ENCODE data around the gene SFMBT2. TPM values are rescaled to one million over a fixed set of nuclear protein-coding genes. Genes with fewer than 3 reads are reported as not detected.

SFMBT2 gene
- total and polyA plus RNA-seq, 10 of the 15 experiments (the other 5 are each of a cell fraction or from before 2014, with no cell fraction given) = 2.8 to 29.6 (median 15.1) TPM

GRCh38 chr10:7260412-7260900 lies 150.4 kb downstream of the SFMBT2 start:
- in situ Hi-C loops (cut with MboI) (no loop called here), intact Hi-C loops (cut with micrococcal nuclease; ENCODE audit: unreplicated experiment) (loop anchor here (1.0 to 2.0 kb wide), 3 partner anchors 148 to 427 kb away; no protein-coding TSS in a partner anchor)
- Histone ChIP-seq H2AFZ (ENCODE audit: control insufficient read depth, low read depth, low read length) (no peak overlapping the region), H4K20me1 (ENCODE audit: control insufficient read depth, insufficient read depth) (no peaks in the 10 kb centered on the region; the same call in none of the 2 replicates), H3K36me3 (ENCODE audit: control insufficient read depth in 2 of 2, insufficient read depth in 2 of 2, low read length in 1 of 2) (peaks cover 7 to 16% of the 10 kb centered on the region in 2 experiments), H3K27ac (ENCODE audit: control insufficient read depth, insufficient read depth) (no peak overlapping the region), H3K4me1 (ENCODE audit: control insufficient read depth, insufficient read depth, low read length) (peaks cover 22% of the 10 kb centered on the region), H3K79me2 (ENCODE audit: control insufficient read depth, insufficient read depth, low read length) (peaks cover 4% of the 10 kb centered on the region), H3K4me3 (no peak overlapping the region), H3K9ac (ENCODE audit: control insufficient read depth, insufficient read depth, low read length) (no peak overlapping the region), H3K9me3 (replicated peaks; ENCODE audit: control insufficient read depth, insufficient read depth, low read length) (no peaks in the 10 kb centered on the region), H3K4me2 (ENCODE audit: control insufficient read depth, insufficient read depth) (no peak overlapping the region), H3K27me3 (replicated peaks in 1 of 2; ENCODE audit: control insufficient read depth in 2 of 2, insufficient read depth in 2 of 2, low read length in 1 of 2) (no peaks in the 10 kb centered on the region)
- peak; percentile 30 for DNase-seq (ENCODE audit: low read depth, low spot score)
- WGBS (ENCODE audit: insufficient coverage, insufficient replicate concordance, low lambda C conversion rate, missing lambda C conversion rate) = 41% methylated on average over 3 of the region's 3 CpGs
- no TSS peak for BruUV-seq (replicated peaks)
- TF ChIP-seq YY1 (IDR thresholded peaks at IDR 0.05; ENCODE audit: low read depth, low read length) (peak; percentile 81), SMC3 (IDR thresholded peaks at IDR 0.05; ENCODE audit: borderline replicate concordance, low read length) (peak; percentile 71), SRF (IDR thresholded peaks at IDR 0.05; ENCODE audit: low read depth in 2 of 2, low read length in 2 of 2) (0 out of 4 replicates have a peak, but pooled peaks of 1 of the 2 experiments have one; percentile 59), RCOR1 (conservative IDR thresholded peaks at IDR 0.05; ENCODE audit: low read depth, low read length) (no peak), CTCF (IDR thresholded peaks at IDR 0.05 in 2 of 3, conservative IDR thresholded peaks at IDR 0.05 in 1 of 3; ENCODE audit: control insufficient read depth in 2 of 3, extremely low read depth in 1 of 3, insufficient read depth in 1 of 3, low read depth in 3 of 3, low read length in 3 of 3) (peak; percentile 60 to 65 (median 63)), RUNX3 (IDR thresholded peaks at IDR 0.05; ENCODE audit: low read length) (peak; percentile 20; the same call in 1 of the 2 replicates), RAD21 (IDR thresholded peaks at IDR 0.05; ENCODE audit: insufficient read depth, low read depth, low read length) (peak; percentile 76), MEF2A (IDR thresholded peaks at IDR 0.05; ENCODE audit: insufficient read depth, low read depth, low read length) (no peak)
- ChIA-PET CTCF (interaction anchor here (0.8 kb wide), 1 partner anchor 150 kb away, joined by 3 read pairs; no protein-coding TSS in a partner anchor), SMC1A (ENCODE audit: uncharacterized antibody, unreplicated experiment) (no interaction called here), POLR2A (no interaction called here), RAD21 (ENCODE audit: unreplicated experiment) (interaction anchor here (0.7 kb wide), 1 partner anchor 148 kb away, joined by 3 read pairs; no protein-coding TSS in a partner anchor)
- peak; percentile 91 for ATAC-seq
- FAIRE-seq = peak; percentile 82
